Testis (tissue), 2 donors: ENCODE results near the gene COL23A1.

Source experiments
- POLR2A ChIP-seq: fragments of 450-650 bp; IDR thresholded peaks from one replicate; pipeline ENCODE4 v1.6.1; 2017; ENCODE audit warnings: antibody characterized with exemption, mild to moderate bottlenecking, moderate library complexity
- TF ChIP-seq, protein P1 (sequence below), 3 experiments: fragments of 450-650 bp in 2 of 3; fragments of 200-600 bp in 1 of 3; sonication (generic) in 1 of 3; IDR thresholded peaks; one replicate each; pipeline ENCODE4 v1.5.1; 2016 to 2019; ENCODE audit warnings: antibody characterized with exemption in 3 of 3, mild to moderate bottlenecking in 2 of 3, moderate library complexity in 1 of 3

DNA sequence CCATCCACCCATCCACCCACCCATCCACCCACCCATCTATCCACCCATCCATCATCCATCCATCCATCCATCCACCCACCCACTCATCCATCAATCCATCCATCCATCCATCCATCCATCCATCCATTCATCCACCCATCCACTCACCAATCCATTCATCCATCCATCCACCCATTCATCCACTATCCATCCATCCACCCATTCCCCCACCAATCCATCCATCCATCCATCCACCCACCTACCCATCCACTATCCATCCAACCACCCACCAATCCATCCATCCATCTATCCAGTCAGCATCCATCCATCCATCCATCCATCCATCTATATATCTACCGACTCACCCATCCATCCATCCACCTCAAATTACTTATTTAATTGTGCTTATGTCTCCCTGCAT, 320.7 kb downstream of the COL23A1 start:
- TF ChIP-seq, protein P1, sequence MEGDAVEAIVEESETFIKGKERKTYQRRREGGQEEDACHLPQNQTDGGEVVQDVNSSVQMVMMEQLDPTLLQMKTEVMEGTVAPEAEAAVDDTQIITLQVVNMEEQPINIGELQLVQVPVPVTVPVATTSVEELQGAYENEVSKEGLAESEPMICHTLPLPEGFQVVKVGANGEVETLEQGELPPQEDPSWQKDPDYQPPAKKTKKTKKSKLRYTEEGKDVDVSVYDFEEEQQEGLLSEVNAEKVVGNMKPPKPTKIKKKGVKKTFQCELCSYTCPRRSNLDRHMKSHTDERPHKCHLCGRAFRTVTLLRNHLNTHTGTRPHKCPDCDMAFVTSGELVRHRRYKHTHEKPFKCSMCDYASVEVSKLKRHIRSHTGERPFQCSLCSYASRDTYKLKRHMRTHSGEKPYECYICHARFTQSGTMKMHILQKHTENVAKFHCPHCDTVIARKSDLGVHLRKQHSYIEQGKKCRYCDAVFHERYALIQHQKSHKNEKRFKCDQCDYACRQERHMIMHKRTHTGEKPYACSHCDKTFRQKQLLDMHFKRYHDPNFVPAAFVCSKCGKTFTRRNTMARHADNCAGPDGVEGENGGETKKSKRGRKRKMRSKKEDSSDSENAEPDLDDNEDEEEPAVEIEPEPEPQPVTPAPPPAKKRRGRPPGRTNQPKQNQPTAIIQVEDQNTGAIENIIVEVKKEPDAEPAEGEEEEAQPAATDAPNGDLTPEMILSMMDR (IDR thresholded peaks at IDR 0.05): no peak
- TF ChIP-seq POLR2A: no peak
